ENCODE results near the gene STARD5.

DNA sequence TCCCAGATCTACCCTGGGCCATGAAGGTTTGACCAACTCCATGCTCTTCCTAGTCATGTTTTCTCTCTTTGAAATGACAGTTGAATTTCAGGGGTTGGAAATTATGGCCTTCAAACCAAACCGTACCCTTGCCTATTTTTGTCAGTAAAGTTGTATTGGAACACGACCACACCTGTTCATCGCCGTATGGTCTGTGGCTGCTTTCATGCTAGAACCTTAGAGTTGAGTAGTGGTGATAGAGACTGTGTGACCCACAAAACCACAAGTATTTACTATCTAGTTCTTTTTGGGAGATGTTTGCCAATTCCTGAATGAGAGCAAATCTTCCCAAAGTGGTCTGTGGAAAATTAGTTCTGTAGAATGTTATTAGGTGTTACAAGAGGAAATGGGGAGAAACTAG lies 24.0 kb upstream of the STARD5 start:
- TF ChIP-seq POLR2AphosphoS5 (IDR thresholded peaks at IDR 0.05; ENCODE audit: low read depth), result no peak
- TF ChIP-seq CREB1 (CRISPR knock-in tag; IDR thresholded peaks at IDR 0.05; ENCODE audit: low read depth), result no peak

All from GM23338 (cell line).